ENCODE results near the gene L3MBTL1. TPM values are rescaled to one million over a fixed set of nuclear protein-coding genes. Genes with fewer than 3 reads are reported as not detected.
A peak's percentile ranks its signal among the peaks of the same experiment; 100 is the strongest.

L3MBTL1 gene
- 20.3 and 22.4 TPM in 2 replicates for total RNA-seq
- long read RNA-seq, partial matches to known transcripts, result 2 of 4 reads
- long read RNA-seq, other reads (novel, unspliced or antisense), result 1 of 4 reads

GRCh38 chr20:43507150-43508080 is at the start of gene L3MBTL1:
Gene L3MBTL1 (plus strand): TSS chr20:43507697. CDS start chr20:43513504, 5,807 bp downstream.
- Mint-ChIP-seq H3K36me3 (ENCODE audit: low read depth) (no peaks in the 10 kb centered on the region), H3K4me1 (peaks cover 5% of the 10 kb centered on the region), H3K27ac (ENCODE audit: unreplicated experiment) (no peak within 1 kb of the TSS), H3K27me3 (ENCODE audit: low read depth) (peaks cover 60% of the 10 kb centered on the region), H3K9me3 (no peaks in the 10 kb centered on the region), H3K4me3 (peak within 1 kb of the TSS; percentile 84)
- DNase-seq (ENCODE audit: low read depth, low spot score), result peak; percentile 40
- peak; percentile 28 for TF ChIP-seq CTCF (conservative IDR thresholded peaks at IDR 0.05)

- Mint-ChIP-seq H3K36me3 (ENCODE audit: low read depth) (peaks cover 37% of the 10 kb centered on the region), H3K9me3 (no peaks in the 10 kb centered on the region), H3K27ac (ENCODE audit: unreplicated experiment) (peak overlapping the region; percentile 87), H3K27me3 (ENCODE audit: low read depth) (peaks cover 15% of the 10 kb centered on the region), H3K4me3 (peak overlapping the region; percentile 95), H3K4me1 (peaks cover 47% of the 10 kb centered on the region)
- no peak for TF ChIP-seq CTCF (conservative IDR thresholded peaks at IDR 0.05)
- DNase-seq (ENCODE audit: low read depth, low spot score), result no peak
Measured at GRCh38 chr20:43458422-43458924, 49.0 kb upstream of the L3MBTL1 start.

GRCh38 chr20:43459022-43459942 is 48.2 kb upstream of the L3MBTL1 start:
- peaks cover 54% of the 10 kb centered on the region for H3K4me1 Mint-ChIP-seq
- peak; percentile 60 for DNase-seq (ENCODE audit: low read depth, low spot score)
- H3K27ac Mint-ChIP-seq (ENCODE audit: unreplicated experiment), result peak overlapping the region; percentile 74
- no peaks in the 10 kb centered on the region for H3K9me3 Mint-ChIP-seq
- peaks cover 9% of the 10 kb centered on the region for H3K27me3 Mint-ChIP-seq (ENCODE audit: low read depth)
- H3K36me3 Mint-ChIP-seq (ENCODE audit: low read depth), result peaks cover 45% of the 10 kb centered on the region
- no peak for TF ChIP-seq CTCF (conservative IDR thresholded peaks at IDR 0.05)
- H3K4me3 Mint-ChIP-seq, result peak overlapping the region; percentile 95

- H3K9me3 Mint-ChIP-seq, result no peaks in the 10 kb centered on the region
- peak overlapping the region; percentile 95 for H3K4me3 Mint-ChIP-seq
- H3K27me3 Mint-ChIP-seq (ENCODE audit: low read depth), result peaks cover 7% of the 10 kb centered on the region
- no peak for TF ChIP-seq CTCF (conservative IDR thresholded peaks at IDR 0.05)
- peaks cover 50% of the 10 kb centered on the region for H3K36me3 Mint-ChIP-seq (ENCODE audit: low read depth)
- H3K27ac Mint-ChIP-seq (ENCODE audit: unreplicated experiment), result no peak overlapping the region
- peaks cover 54% of the 10 kb centered on the region for H3K4me1 Mint-ChIP-seq
- no peak for DNase-seq (ENCODE audit: low read depth, low spot score)
Measured at GRCh38 chr20:43460172-43460829, 47.2 kb upstream of the L3MBTL1 start.

GRCh38 chr20:43460830-43461200 is 46.7 kb upstream of the L3MBTL1 start:
- Mint-ChIP-seq H3K4me1 (peaks cover 54% of the 10 kb centered on the region), H3K27me3 (ENCODE audit: low read depth) (peaks cover 7% of the 10 kb centered on the region), H3K9me3 (no peaks in the 10 kb centered on the region), H3K36me3 (ENCODE audit: low read depth) (peaks cover 50% of the 10 kb centered on the region), H3K4me3 (peak overlapping the region; percentile 95), H3K27ac (ENCODE audit: unreplicated experiment) (no peak overlapping the region)
- no peak for TF ChIP-seq CTCF (conservative IDR thresholded peaks at IDR 0.05)
- no peak for DNase-seq (ENCODE audit: low read depth, low spot score)
